Measurements from ENCODE around the gene GPR142.

- TF ChIP-seq CTCF (IDR thresholded peaks at IDR 0.05): no peak
- TF ChIP-seq POLR2A (IDR thresholded peaks at IDR 0.05; ENCODE audit: low read depth): no peak
- no peak for TF ChIP-seq EP300 (IDR thresholded peaks at IDR 0.05)
Measured at GRCh38 chr17:74332763-74333283, 34.5 kb upstream of the GPR142 start.

Data from esophagus muscularis mucosa (tissue), 4 donors.